Fibroblast of lung (primary cell): ENCODE measurements around the gene CTNND2. TPM values are rescaled to one million over a fixed set of nuclear protein-coding genes. Genes with fewer than 3 reads are reported as not detected.

Source experiments
- DNase-seq, 2 donors: peaks; one replicate each; pipeline versions ENCODE4 v3.0.0 to v3.0.0-alpha.2; 2010; ENCODE audit warnings: low read depth in 2 of 2
- H2AFZ ChIP-seq: 2 replicates; pipeline ENCODE4 v1.5.1; 2012; ENCODE audit warnings: low read length, control low read depth, inconsistent platforms
- H3K27ac ChIP-seq: 2 replicates; pipeline ENCODE4 v1.5.1; 2011; ENCODE audit warnings: low read length, control low read depth; ENCODE audit not compliant: insufficient read depth
- H3K27me3 ChIP-seq: 2 replicates; pipeline ENCODE4 v1.5.1; 2011; ENCODE audit warnings: mild to moderate bottlenecking, low read length; ENCODE audit not compliant: control insufficient read depth, insufficient read depth
- H3K36me3 ChIP-seq: 2 replicates; pipeline ENCODE4 v1.5.1; 2011; ENCODE audit warnings: low read length; ENCODE audit not compliant: control insufficient read depth, insufficient read depth
- H3K4me1 ChIP-seq: 2 replicates; pipeline ENCODE4 v1.5.1; 2011; ENCODE audit warnings: low read length; ENCODE audit not compliant: control insufficient read depth, insufficient read depth; ENCODE audit errors: extremely low read depth
- H3K4me2 ChIP-seq: 2 replicates; pipeline ENCODE4 v1.5.1; 2011; ENCODE audit warnings: low read length, control low read depth; ENCODE audit not compliant: insufficient read depth; ENCODE audit errors: extremely low read depth
- H3K4me3 ChIP-seq, 4 experiments: fragments of 200-600 bp in 1 of 4; sonication (generic) in 1 of 4; replicated peaks in 1 of 4; 2 replicates each; pipeline ENCODE4 v1.5.1; 2011 to 2016; ENCODE audit warnings: low read length in 4 of 4, low read depth in 3 of 4, mild to moderate bottlenecking in 3 of 4, control low read depth in 2 of 4, inconsistent platforms in 1 of 4, mixed read lengths in 1 of 4; ENCODE audit not compliant: insufficient read depth in 1 of 4; ENCODE audit errors: control extremely low read depth in 1 of 4
- H3K79me2 ChIP-seq: 2 replicates; pipeline ENCODE4 v1.5.1; 2012; ENCODE audit warnings: mild to moderate bottlenecking, low read length, inconsistent platforms; ENCODE audit not compliant: control insufficient read depth, insufficient read depth
- H3K9ac ChIP-seq: 2 replicates; pipeline ENCODE4 v1.5.1; 2011; ENCODE audit warnings: mild to moderate bottlenecking, low read length, control low read depth; ENCODE audit not compliant: insufficient read depth
- H3K9me3 ChIP-seq: 2 replicates; pipeline ENCODE4 v1.5.1; 2012; ENCODE audit warnings: low read depth, low read length; ENCODE audit not compliant: control insufficient read depth, insufficient read depth
- H4K20me1 ChIP-seq: 2 replicates; pipeline ENCODE4 v1.5.1; 2011; ENCODE audit warnings: low read length; ENCODE audit not compliant: control insufficient read depth, insufficient read depth; ENCODE audit errors: extremely low read depth
- EZH2 ChIP-seq: IDR thresholded peaks from 2 replicates; pipeline ENCODE4 v1.5.1; 2012; ENCODE audit warnings: low read length, control low read depth, mild to moderate bottlenecking; ENCODE audit errors: missing control alignments
- polyA plus RNA-seq, 2 donors: library from polyadenylated mRNA; depleted of rRNA in 1 of 2; stranded (reverse) in 1 of 2; unstranded in 1 of 2; fragments of >200 nt; gene quantifications; 2 replicates each; pipeline ENCODE4 v1.2.1, GENCODE V29; 2011 to 2012; ENCODE audit warnings: missing spikeins in 1 of 2
- total RNA-seq: library from RNA; depleted of rRNA; stranded (reverse); fragments of >200 nt; gene quantifications from 2 replicates; pipeline ENCODE4 v1.2.1, GENCODE V29; 2014
- TF ChIP-seq, protein P1 (sequence below), 2 donors: IDR thresholded peaks in 1 of 2; conservative IDR thresholded peaks in 1 of 2; 1 replicate in 1 of 2; 2 replicates in 1 of 2; pipeline ENCODE4 v1.5.1; 2011 to 2012; ENCODE audit warnings: low read length in 2 of 2, control low read depth in 1 of 2, inconsistent platforms in 1 of 2, low read depth in 1 of 2, mild to moderate bottlenecking in 1 of 2

Gene CTNND2
- total and polyA plus RNA-seq, 2 donors (not counting 1 experiment from before 2014, with no cell fraction given) = not detected

DNA sequence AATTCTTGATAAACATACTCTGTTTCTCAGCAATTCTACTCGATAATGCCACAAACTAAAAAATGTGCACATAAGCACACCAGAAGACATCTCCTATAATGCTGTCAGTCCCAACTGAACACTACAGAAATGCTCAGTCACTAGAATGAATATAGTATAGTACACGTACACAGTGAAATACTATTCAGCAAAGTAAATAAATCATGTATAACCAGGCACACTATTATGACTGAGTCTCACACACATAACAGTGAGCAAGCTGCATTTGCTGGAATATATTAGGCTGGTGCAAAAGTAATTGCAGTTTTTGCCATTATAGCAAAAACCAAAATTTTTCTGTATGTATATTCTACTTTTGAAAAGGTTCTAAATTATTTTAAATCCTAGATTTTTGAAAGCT is 310.2 kb downstream of the CTNND2 start:
- no peak overlapping the region for H3K4me2 ChIP-seq
- no peaks in the 10 kb centered on the region for H4K20me1 ChIP-seq
- no peaks in the 10 kb centered on the region for H3K9me3 ChIP-seq
- H3K27ac ChIP-seq = no peak overlapping the region
- no peaks in the 10 kb centered on the region for H3K79me2 ChIP-seq
- H3K4me3 ChIP-seq = no peak overlapping the region
- no peak overlapping the region for H2AFZ ChIP-seq
- TF ChIP-seq, protein P1, sequence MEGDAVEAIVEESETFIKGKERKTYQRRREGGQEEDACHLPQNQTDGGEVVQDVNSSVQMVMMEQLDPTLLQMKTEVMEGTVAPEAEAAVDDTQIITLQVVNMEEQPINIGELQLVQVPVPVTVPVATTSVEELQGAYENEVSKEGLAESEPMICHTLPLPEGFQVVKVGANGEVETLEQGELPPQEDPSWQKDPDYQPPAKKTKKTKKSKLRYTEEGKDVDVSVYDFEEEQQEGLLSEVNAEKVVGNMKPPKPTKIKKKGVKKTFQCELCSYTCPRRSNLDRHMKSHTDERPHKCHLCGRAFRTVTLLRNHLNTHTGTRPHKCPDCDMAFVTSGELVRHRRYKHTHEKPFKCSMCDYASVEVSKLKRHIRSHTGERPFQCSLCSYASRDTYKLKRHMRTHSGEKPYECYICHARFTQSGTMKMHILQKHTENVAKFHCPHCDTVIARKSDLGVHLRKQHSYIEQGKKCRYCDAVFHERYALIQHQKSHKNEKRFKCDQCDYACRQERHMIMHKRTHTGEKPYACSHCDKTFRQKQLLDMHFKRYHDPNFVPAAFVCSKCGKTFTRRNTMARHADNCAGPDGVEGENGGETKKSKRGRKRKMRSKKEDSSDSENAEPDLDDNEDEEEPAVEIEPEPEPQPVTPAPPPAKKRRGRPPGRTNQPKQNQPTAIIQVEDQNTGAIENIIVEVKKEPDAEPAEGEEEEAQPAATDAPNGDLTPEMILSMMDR (conservative IDR thresholded peaks at IDR 0.05 in 1 of 2, IDR thresholded peaks at IDR 0.05 in 1 of 2; ENCODE audit: low read depth in 1 of 2, low read length in 2 of 2) = no peak
- no peak for TF ChIP-seq EZH2
- no peak for DNase-seq
- no peak overlapping the region for H3K9ac ChIP-seq
- H3K27me3 ChIP-seq = no peaks in the 10 kb centered on the region
- H3K4me1 ChIP-seq = no peaks in the 10 kb centered on the region
- H3K36me3 ChIP-seq = no peaks in the 10 kb centered on the region

DNA sequence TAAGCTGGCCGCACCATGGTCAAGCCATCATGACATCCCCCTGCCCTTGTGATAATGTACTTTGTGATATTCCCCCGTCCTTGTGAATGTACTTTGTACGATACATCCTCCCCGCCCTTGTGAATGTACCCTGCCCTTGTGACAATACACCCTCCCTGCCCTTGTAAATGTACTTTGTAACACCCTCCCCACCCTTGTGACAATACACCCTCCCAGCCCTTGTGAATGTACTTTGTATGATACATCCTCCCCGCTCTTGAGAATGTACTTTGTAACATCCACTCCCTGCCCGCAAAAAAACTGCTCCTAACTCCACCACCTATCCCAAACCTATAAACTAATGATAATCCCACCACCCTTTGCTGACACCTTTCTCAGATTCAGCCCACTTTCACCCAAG is 313.8 kb downstream of the CTNND2 start:
- Histone ChIP-seq H3K36me3 (no peaks in the 10 kb centered on the region), H3K9ac (no peak overlapping the region), H3K27ac (no peak overlapping the region), H3K4me3 (no peak overlapping the region), H3K4me2 (no peak overlapping the region), H3K9me3 (no peaks in the 10 kb centered on the region), H4K20me1 (no peaks in the 10 kb centered on the region), H3K4me1 (no peaks in the 10 kb centered on the region), H3K27me3 (no peaks in the 10 kb centered on the region), H2AFZ (no peak overlapping the region), H3K79me2 (no peaks in the 10 kb centered on the region)
- TF ChIP-seq EZH2 = no peak
- TF ChIP-seq, protein P1 (conservative IDR thresholded peaks at IDR 0.05 in 1 of 2, IDR thresholded peaks at IDR 0.05 in 1 of 2; ENCODE audit: low read depth in 1 of 2, low read length in 2 of 2) = no peak
- no peak for DNase-seq

DNA sequence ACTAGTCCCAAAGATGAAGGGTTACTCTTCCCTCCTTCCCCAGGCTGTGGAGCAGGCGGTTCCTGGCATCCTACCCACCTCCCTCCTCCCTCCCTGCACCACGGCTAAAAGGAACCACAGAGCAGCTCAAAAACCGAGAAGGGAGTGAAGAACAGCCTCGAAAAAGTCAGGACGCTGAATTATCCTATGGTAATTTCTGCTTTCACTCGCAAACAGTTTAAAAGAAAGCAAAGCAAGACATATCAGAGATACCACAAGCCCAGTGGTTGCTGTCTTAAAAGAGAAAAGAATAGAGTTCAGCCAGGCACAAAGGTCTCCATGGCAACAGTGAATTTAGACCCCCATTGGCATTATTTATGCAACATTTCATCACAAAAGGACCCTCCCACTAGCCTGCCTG is 315.4 kb downstream of the CTNND2 start:
- no peaks in the 10 kb centered on the region for H3K9me3 ChIP-seq
- no peaks in the 10 kb centered on the region for H4K20me1 ChIP-seq
- peak in 1 of 2 donors; percentile 32 for DNase-seq
- H3K9ac ChIP-seq = no peak overlapping the region
- no peak overlapping the region for H2AFZ ChIP-seq
- H3K4me3 ChIP-seq = no peak overlapping the region
- no peaks in the 10 kb centered on the region for H3K27me3 ChIP-seq
- TF ChIP-seq, protein P1 (conservative IDR thresholded peaks at IDR 0.05 in 1 of 2, IDR thresholded peaks at IDR 0.05 in 1 of 2; ENCODE audit: low read depth in 1 of 2, low read length in 2 of 2) = no peak
- no peak for TF ChIP-seq EZH2
- no peaks in the 10 kb centered on the region for H3K79me2 ChIP-seq
- H3K36me3 ChIP-seq = no peaks in the 10 kb centered on the region
- H3K4me2 ChIP-seq = no peak overlapping the region
- no peaks in the 10 kb centered on the region for H3K4me1 ChIP-seq
- no peak overlapping the region for H3K27ac ChIP-seq
